ENCODE results near the gene RHOT2.

RHOT2 gene

GRCh38 chr16:632486-633335, 35.2 kb upstream of the RHOT2 start:
- DNase-seq, result no peak

GRCh38 chr16:633336-634050, 34.4 kb upstream of the RHOT2 start:
- no peak for DNase-seq

GRCh38 chr16:634051-634670, 33.8 kb upstream of the RHOT2 start:
- no peak for DNase-seq

GRCh38 chr16:634996-635395, 32.9 kb upstream of the RHOT2 start:
- no peak for DNase-seq

- no peak for DNase-seq
Observed at GRCh38 chr16:635573-636205, 32.2 kb upstream of the RHOT2 start.

- peak; percentile 68 for DNase-seq
Observed at GRCh38 chr16:636206-637080, 31.5 kb upstream of the RHOT2 start, which contains the start of gene METTL26. METTL26 (minus strand) TSS chr16:636305; CDS start chr16:636290, 15 bp downstream.

GRCh38 chr16:637081-638018, 30.6 kb upstream of the RHOT2 start:
- no peak for DNase-seq

- no peak for DNase-seq
Observed at GRCh38 chr16:638034-638543, 29.8 kb upstream of the RHOT2 start.

GRCh38 chr16:638836-639235, 29.1 kb upstream of the RHOT2 start:
- no peak for DNase-seq

GRCh38 chr16:640614-641013, 27.3 kb upstream of the RHOT2 start:
- DNase-seq, result no peak

GRCh38 chr16:641326-642188, 26.4 kb upstream of the RHOT2 start, which contains the start of gene MCRIP2:
MCRIP2 (plus strand) TSS chr16:641828; CDS start chr16:641992, 164 bp downstream.
- DNase-seq, result peak; percentile 55

- DNase-seq, result no peak
Observed at GRCh38 chr16:642189-643049, 25.5 kb upstream of the RHOT2 start.

- DNase-seq, result no peak
Observed at GRCh38 chr16:643050-643368, 24.9 kb upstream of the RHOT2 start.

- DNase-seq, result no peak
Observed at GRCh38 chr16:644556-644955, 23.4 kb upstream of the RHOT2 start.

GRCh38 chr16:645852-646678, 21.9 kb upstream of the RHOT2 start:
- DNase-seq, result no peak

GRCh38 chr16:646679-647172, 21.2 kb upstream of the RHOT2 start:
- DNase-seq, result no peak

- DNase-seq, result no peak
Observed at GRCh38 chr16:647173-647902, 20.6 kb upstream of the RHOT2 start.
